Large intestine (tissue), 3 donors: ENCODE data around the gene CCDC9. TPM values are rescaled to one million over a fixed set of nuclear protein-coding genes. Genes with fewer than 3 reads are reported as not detected.

Source experiments
- DNase-seq, 2 donors: peaks; one replicate each; pipeline versions ENCODE4 v3.0.0 to v3.0.0-alpha.2; 2013
- H3K27ac ChIP-seq: one replicate; pipeline ENCODE4 v1.5.1; 2013; ENCODE audit warnings: low read length
- H3K27me3 ChIP-seq: 2 replicates; pipeline ENCODE4 v1.6.1; 2013; ENCODE audit warnings: low read length; ENCODE audit not compliant: control insufficient read depth, insufficient read depth
- H3K36me3 ChIP-seq: 2 replicates; pipeline ENCODE4 v1.6.1; 2013; ENCODE audit warnings: low read length; ENCODE audit not compliant: control insufficient read depth, insufficient read depth
- H3K4me1 ChIP-seq: one replicate; pipeline ENCODE4 v1.6.1; 2013; ENCODE audit warnings: low read length; ENCODE audit not compliant: control insufficient read depth, insufficient read depth
- H3K4me3 ChIP-seq: one replicate; pipeline ENCODE4 v1.5.1; 2013; ENCODE audit warnings: low read length
- H3K9me3 ChIP-seq: one replicate; pipeline ENCODE4 v1.6.1; 2013; ENCODE audit warnings: mild to moderate bottlenecking, low read depth, low read length, moderate library complexity; ENCODE audit not compliant: control insufficient read depth
- WGBS: methylation state at CpG from one replicate; pipeline ENCODE4 v1.1.5; 2013; ENCODE audit warnings: low lambda C conversion rate; ENCODE audit not compliant: insufficient coverage; 5-methylcytosine and 5-hydroxymethylcytosine counted together
- polyA plus RNA-seq: library from polyadenylated mRNA; unstranded; fragments of 120-200 nt; gene quantifications from one replicate; pipeline ENCODE4 v1.2.1, GENCODE V29; 2013

CCDC9 gene
- polyA plus RNA-seq, 1 donor: 23.2 TPM

DNA sequence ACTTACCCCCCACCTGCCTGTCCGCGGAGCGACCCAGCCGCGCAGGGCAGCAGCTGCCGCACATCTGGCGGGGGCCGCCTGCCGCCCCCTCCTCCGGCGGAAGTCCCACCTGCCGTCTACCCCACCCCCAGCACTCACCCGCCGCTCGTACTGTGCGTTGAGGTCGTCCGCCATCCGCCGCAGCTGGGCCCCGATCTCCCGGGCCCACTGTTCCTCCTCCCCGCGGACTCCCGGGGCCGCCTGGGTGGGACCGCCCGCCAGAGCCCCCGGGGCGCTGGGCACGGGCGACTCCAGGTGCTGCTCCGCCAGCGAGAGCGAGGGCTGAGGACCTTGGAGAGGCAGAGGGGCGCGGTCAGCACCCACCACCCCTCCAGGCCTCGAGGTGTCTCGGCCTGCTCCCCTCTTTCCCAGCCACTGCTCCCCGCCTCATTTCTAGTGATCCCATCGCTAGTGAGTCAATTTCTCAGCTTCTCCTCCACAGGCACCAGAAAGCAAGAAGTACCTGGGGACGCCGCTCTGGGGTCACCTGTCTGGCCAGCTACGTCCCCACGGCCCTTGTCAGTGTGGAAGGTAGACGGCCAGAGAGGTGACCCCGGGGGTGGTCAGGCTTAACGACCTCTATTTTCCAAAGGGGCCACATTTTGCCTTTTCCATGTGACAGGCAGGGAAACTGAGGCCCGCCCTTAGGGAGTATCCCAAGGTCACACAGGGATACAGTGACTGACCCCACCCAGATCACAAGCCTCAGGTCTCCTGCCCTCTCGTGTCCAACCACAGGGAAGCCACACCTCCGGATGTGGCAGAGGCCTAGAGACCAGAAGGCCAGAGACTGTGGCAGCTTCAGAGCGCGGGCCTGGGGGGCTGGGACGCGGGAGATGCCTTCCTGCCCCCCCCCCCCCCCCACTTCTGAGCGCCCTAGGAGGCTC, 29.6 kb upstream of the CCDC9 start:
- DNase-seq: peak; percentile 68 to 84
- no CpG with 5 or more reads among the region's 56 CpGs for WGBS
- peak overlapping the region; percentile 48 for H3K4me3 ChIP-seq

GRCh38 chr19:47227352-47228167, 28.8 kb upstream of the CCDC9 start:
- peak; percentile 71 to 78 for DNase-seq
- whole genome bisulfite sequencing: no CpG with 5 or more reads among the region's 27 CpGs
- no peaks in the 10 kb centered on the region for H3K36me3 ChIP-seq
- peaks cover 32% of the 10 kb centered on the region for H3K4me1 ChIP-seq
- peak overlapping the region; percentile 83 for H3K27ac ChIP-seq
- no peaks in the 10 kb centered on the region for H3K9me3 ChIP-seq
- H3K27me3 ChIP-seq: peaks cover 26% of the 10 kb centered on the region
- peak overlapping the region; percentile 48 for H3K4me3 ChIP-seq

More for the DNA sequence above, 29.6 kb upstream of the CCDC9 start:
- H3K4me1 ChIP-seq: peaks cover 31% of the 10 kb centered on the region
- peaks cover 26% of the 10 kb centered on the region for H3K27me3 ChIP-seq
- no peaks in the 10 kb centered on the region for H3K36me3 ChIP-seq
- H3K27ac ChIP-seq: peak overlapping the region; percentile 83
- no peaks in the 10 kb centered on the region for H3K9me3 ChIP-seq

- H3K27ac ChIP-seq: no peak overlapping the region
- H3K9me3 ChIP-seq: no peaks in the 10 kb centered on the region
- peaks cover 26% of the 10 kb centered on the region for H3K27me3 ChIP-seq
- DNase-seq: peak in 1 of 2 donors; percentile 72
- peak overlapping the region; percentile 48 for H3K4me3 ChIP-seq
- WGBS: no CpG with 5 or more reads among the region's 50 CpGs
- no peaks in the 10 kb centered on the region for H3K36me3 ChIP-seq
- H3K4me1 ChIP-seq: peaks cover 32% of the 10 kb centered on the region
Measured at GRCh38 chr19:47228168-47228936, 28.0 kb upstream of the CCDC9 start.

DNA sequence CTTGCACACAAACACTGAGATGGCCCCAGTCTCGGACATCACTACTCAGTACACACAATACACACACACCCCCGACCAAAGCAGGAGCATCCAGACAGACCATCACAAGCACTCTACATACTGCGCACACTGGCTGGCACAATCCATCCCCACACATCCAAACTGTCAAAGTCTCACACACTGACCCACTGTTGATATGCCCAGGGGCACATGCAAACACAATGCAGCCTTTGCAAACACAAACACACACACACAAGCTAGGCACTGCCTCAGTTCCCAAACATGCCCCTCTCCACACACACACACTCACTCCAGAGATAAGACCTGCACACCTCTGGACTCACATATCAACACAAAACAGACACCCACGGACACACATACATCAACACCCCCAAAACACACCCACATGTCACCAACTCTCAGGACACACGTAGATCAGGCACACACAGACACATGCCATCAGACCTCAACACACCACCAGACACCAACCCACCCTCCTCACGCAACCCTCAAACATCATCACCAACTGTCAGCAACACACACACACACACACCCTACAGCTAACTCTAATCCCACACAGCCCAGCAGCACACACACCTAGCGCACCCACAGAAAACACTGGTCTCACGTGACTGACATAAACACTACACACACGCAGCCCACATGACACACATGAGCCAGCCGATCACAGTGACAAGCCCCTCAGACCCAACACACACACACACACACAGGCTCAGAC, 27.2 kb upstream of the CCDC9 start:
- Histone ChIP-seq H3K9me3 (no peaks in the 10 kb centered on the region), H3K36me3 (no peaks in the 10 kb centered on the region), H3K27me3 (peaks cover 26% of the 10 kb centered on the region), H3K4me1 (peaks cover 32% of the 10 kb centered on the region), H3K4me3 (peak overlapping the region; percentile 42), H3K27ac (no peak overlapping the region)
- peak in 1 of 2 donors; percentile 63 for DNase-seq
- no CpG with 5 or more reads among the region's 10 CpGs for whole genome bisulfite sequencing

DNA sequence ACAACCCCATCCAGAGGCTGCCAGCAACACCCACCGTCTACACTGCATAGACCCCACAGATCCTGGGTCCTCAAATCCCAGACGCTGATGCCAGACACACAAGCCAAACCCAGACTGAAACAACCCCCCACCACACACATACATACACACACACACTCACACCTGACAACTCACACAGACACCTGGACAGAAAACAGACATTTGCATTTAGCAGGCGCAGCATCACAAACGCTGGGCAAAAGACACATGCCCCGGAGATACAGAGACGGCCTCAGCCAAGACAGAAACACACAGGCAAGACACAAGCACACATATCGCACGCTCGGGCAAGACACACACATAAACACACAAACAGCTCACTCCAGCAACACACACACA, 26.7 kb upstream of the CCDC9 start:
- DNase-seq: no peak
- Histone ChIP-seq H3K4me1 (peaks cover 32% of the 10 kb centered on the region), H3K4me3 (peak overlapping the region; percentile 42), H3K36me3 (no peaks in the 10 kb centered on the region), H3K27ac (peak overlapping the region; percentile 24), H3K27me3 (peaks cover 26% of the 10 kb centered on the region), H3K9me3 (no peaks in the 10 kb centered on the region)
- no CpG with 5 or more reads among the region's 9 CpGs for WGBS

DNA sequence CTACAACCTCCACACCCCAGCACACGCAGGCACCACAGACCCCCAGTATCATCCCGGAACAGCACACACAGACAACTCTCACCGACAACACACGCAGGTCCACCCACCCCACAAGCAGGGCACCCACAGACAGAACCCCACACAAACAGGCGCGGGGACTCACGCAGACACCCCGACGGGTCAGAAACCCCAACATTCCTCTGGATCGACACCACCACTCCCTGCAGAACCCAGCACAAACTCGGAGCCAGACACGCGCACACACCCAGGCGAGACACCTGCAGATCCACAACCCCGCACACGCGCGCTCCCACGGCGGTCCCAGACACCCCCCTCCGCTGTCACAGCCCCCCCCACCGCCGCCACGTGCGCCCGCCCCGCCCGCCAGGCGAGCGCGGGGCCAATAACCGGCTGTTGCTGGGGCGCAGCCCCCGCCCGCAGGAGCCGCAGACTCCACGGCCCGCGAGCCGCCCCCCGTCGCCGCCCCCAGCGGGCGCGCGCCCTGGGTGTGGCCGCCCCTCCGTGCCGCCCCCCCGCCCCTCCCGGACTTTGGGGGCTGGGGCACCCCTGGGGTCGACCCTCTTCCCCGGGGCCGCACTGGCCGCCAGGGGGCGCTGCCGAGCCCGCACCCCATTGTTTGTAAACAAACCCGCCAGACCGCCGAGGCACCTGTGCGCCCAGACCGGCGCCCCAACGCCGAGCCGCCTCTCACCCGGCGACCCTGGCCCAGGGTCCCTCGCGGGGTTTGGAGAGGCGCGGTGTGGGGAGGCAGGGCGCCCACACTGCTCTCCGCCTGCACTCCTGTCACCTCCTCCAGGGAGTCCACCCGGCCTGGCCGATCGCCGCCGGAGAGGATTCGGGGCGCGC, 26.0 kb upstream of the CCDC9 start:
- peak in 1 of 2 donors; percentile 66 for DNase-seq
- WGBS: no CpG with 5 or more reads among the region's 84 CpGs
- Histone ChIP-seq H3K27me3 (peaks cover 26% of the 10 kb centered on the region), H3K4me3 (peak overlapping the region; percentile 60), H3K9me3 (no peaks in the 10 kb centered on the region), H3K36me3 (no peaks in the 10 kb centered on the region), H3K27ac (peak overlapping the region; percentile 24), H3K4me1 (peaks cover 31% of the 10 kb centered on the region)

- Histone ChIP-seq H3K27ac (peak within 1 kb of the TSS; percentile 24), H3K4me3 (peak within 1 kb of the TSS; percentile 60), H3K9me3 (no peaks in the 10 kb centered on the region), H3K36me3 (no peaks in the 10 kb centered on the region), H3K27me3 (peaks cover 26% of the 10 kb centered on the region), H3K4me1 (peaks cover 26% of the 10 kb centered on the region)
- DNase-seq: no peak
- WGBS: no CpG with 5 or more reads among the region's 43 CpGs
Measured at GRCh38 chr19:47230921-47231214, 25.5 kb upstream of the CCDC9 start, which contains the start of gene BBC3. BBC3 (minus strand) TSS chr19:47231199; CDS start chr19:47228431, 2,768 bp downstream.

DNA sequence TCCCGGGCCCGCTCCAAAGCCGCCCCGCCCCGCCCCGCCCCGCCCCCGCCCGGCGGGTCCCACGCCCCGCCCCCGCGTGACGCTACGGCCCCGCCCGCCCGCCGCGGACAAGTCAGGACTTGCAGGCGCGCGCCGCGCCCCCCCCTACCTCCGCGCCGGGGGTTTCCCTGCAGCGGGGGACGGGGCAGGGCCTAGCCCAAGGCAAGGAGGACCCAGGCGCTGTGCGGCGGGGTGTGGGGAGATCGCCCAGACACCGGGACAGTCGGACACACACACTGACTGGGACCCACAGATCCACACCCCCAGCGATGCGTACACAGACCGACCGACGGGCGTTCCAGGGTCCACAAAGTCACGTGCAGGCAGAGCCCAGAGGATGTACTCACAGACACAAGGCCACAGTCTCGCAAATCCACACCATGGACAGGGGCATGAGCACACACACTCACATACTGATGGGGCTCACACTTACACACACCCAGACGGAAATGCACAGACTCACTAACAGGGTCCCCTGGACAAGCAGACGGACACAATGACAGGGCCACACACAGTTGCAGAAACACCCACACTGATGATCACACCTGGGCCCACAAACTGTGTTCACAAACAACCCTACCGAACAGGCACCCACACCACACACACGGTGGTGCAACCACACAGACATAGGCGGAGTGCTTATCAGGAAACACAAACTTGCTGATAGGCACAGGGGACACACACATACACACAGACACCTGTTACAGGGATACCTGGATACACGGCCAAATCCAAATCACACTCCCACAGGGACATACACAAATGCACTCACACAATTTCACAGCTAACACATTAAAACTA, 24.9 kb upstream of the CCDC9 start:
- H3K4me1 ChIP-seq: peaks cover 26% of the 10 kb centered on the region

More for the DNA sequence above, 24.9 kb upstream of the CCDC9 start:
- Histone ChIP-seq H3K36me3 (no peaks in the 10 kb centered on the region), H3K9me3 (no peaks in the 10 kb centered on the region), H3K4me3 (peak overlapping the region; percentile 43), H3K27me3 (peaks cover 27% of the 10 kb centered on the region), H3K27ac (peak overlapping the region; percentile 14)
- no CpG with 5 or more reads among the region's 51 CpGs for WGBS
- DNase-seq: peak; percentile 79 to 93
